Heart right ventricle (tissue), 16 donors: Measurements from ENCODE around the gene LCNL1. TPM values are rescaled to one million over a fixed set of nuclear protein-coding genes. Genes with fewer than 3 reads are reported as not detected.

ENCODE experiments used
- ATAC-seq, 8 donors: fragments of 200-7000 bp; cut with Tn5 transposase; one replicate each; pipeline ENCODE4 v1.9.1; 2020; ENCODE audit warnings: mild to moderate bottlenecking in 8 of 8, moderate library complexity in 8 of 8, moderate number of reproducible peaks in 1 of 8
- DNase-seq, 2 donors: peaks; one replicate each; pipeline ENCODE4 v3.0.0-alpha.2; 2020
- H3K27ac ChIP-seq, 10 donors: fragments of 200-600 bp; sonication (generic) in 2 of 10; one replicate each; pipeline versions ENCODE4 v1.5.0 to v1.8.0; 2020 to 2022; ENCODE audit warnings: mild to moderate bottlenecking in 3 of 10
- H3K27me3 ChIP-seq, 7 donors: fragments of 200-600 bp; one replicate each; pipeline ENCODE4 v1.8.0; 2021 to 2022; ENCODE audit warnings: mild to moderate bottlenecking in 2 of 7
- H3K36me3 ChIP-seq, 9 donors: fragments of 200-600 bp; sonication (generic) in 1 of 9; one replicate each; pipeline versions ENCODE4 v1.5.0 to v1.8.0; 2020 to 2022; ENCODE audit warnings: mild to moderate bottlenecking in 2 of 9
- H3K4me1 ChIP-seq, 9 donors: fragments of 200-600 bp; sonication (generic) in 1 of 9; one replicate each; pipeline versions ENCODE4 v1.5.0 to v1.8.0; 2020 to 2022; ENCODE audit warnings: mild to moderate bottlenecking in 4 of 9
- H3K4me3 ChIP-seq, 10 donors: fragments of 200-600 bp; sonication (generic) in 2 of 10; one replicate each; pipeline versions ENCODE4 v1.5.0 to v1.8.0; 2020 to 2022; ENCODE audit warnings: mild to moderate bottlenecking in 7 of 10, moderate library complexity in 2 of 10
- H3K9me3 ChIP-seq, 11 donors: fragments of 200-600 bp in 10 of 11; sonication (generic) in 2 of 11; one replicate each; pipeline versions ENCODE4 v1.5.0 to v1.8.0; 2013 to 2022; ENCODE audit warnings: mild to moderate bottlenecking in 2 of 11, control low read depth in 1 of 11, moderate library complexity in 1 of 11
- WGBS, 2 donors: extraction: QIAGEN DNeasy Blood & Tissue Kit; methylation state at CpG; one replicate each; pipeline ENCODE4 v1.1.7; 2013; ENCODE audit warnings: inconsistent platforms in 1 of 2; 5-methylcytosine and 5-hydroxymethylcytosine counted together
- intact Hi-C, 10 donors: fragments of 100-400 bp; cut with DNase I; formaldehyde crosslinking; loops; one replicate each; pipeline versions ENCODE4 v1.11.1 to v1.14.2; 2022
- polyA plus RNA-seq, 2 donors: library from polyadenylated mRNA; stranded (reverse); fragments of 200-250 nt; gene quantifications; one replicate each; pipeline ENCODE4 v1.2.3, GENCODE V29; 2013
- total RNA-seq, 10 donors: library from RNA; stranded (reverse); fragmentation: NEBNext Ultra II Directional in 3 of 10; extraction: Animal tissue kit (Norgen Biotek cat#: 25700) in 3 of 10; gene quantifications; one replicate each; pipeline versions ENCODE4 v1.2.1 to v1.2.4, GENCODE V29; 2021 to 2023
- TF ChIP-seq, protein P1 (sequence below), 9 donors: fragments of 200-600 bp; sonication (generic) in 2 of 9; IDR thresholded peaks; one replicate each; pipeline versions ENCODE4 v1.5.0 to v1.8.0; 2021 to 2022; ENCODE audit warnings: antibody characterized with exemption in 9 of 9, mild to moderate bottlenecking in 5 of 9, moderate library complexity in 1 of 9
- donor health status: Arrhythmogenic right ventricular cardiomyopathy.
- donor health status: ischemic (EF 13 %, LVEDD 7.1; RV severe dilation, severe dysfunction).
- donor health status: healthy with polysubstance abuse.
- donor health status: DM: no; HTN: yes; CAD: no.
- donor health status: DM: no; HTN: no; CAD: no.
- donor health status: ischemic (EF 25% LVEDD 6.9; RV normal size, moderate dysfunction).
- donor health status: ischemic (EF 25% LVEDD 5.7; RV mildly dilated, moderate dysfunction).
- donor health status: healthy.
- donor health status: DM: yes; HTN: yes; CAD: no.
- donor health status: Ischemic cardiomyopathy.
- donor health status: ischemic (EF 35%, LVEDD 5.7; RV mildly dilated, moderate dysfunction).
- donor health status: nonischemic (EF 11% LVEDD 7.7; RV severe dilation, severe dysfunction).
- donor health status: DM: yes; HTN: yes; CAD: no.
- donor health status: PGD.
- donor health status: ischemic (EF 29% LVEDD 5.4; RV normal size, mild dysfunction).
- donor health status: nonischemic (EF 23%, LVEDD 6.1; RV moderate dilation, normal function).

The LCNL1 gene
- total and polyA plus RNA-seq, 12 donors, result 0.10 to 10.9 (median 6.4) TPM

DNA sequence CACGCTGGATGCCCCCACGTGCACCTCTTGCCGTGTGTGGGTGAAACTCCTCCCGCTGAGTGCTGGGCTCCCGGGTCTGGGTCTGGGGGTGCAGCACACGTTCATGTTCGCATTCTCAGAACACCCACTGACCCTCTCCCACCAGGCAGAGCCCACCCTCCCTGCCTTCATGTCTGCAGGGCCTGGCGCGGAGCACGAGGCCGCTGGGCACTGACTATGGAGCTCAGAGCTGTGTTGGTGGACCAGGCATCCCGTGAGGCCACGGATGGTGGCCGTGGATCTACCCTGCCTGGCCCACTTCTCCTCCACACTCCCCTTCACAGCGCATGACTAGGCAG lies 21.9 kb upstream of the LCNL1 start:
- Histone ChIP-seq H3K4me3 (no peak overlapping the region), H3K27ac (peak overlapping the region in 2 of 10 donors; percentile 26 to 47), H3K4me1 (peaks cover 2 to 42% (median 16%) of the 10 kb centered on the region in 9 donors), H3K9me3 (no peaks in the 10 kb centered on the region), H3K36me3 (no peaks in the 10 kb centered on the region), H3K27me3 (no peaks in the 10 kb centered on the region)
- intact Hi-C loops, result no loop called here
- TF ChIP-seq, protein P1, sequence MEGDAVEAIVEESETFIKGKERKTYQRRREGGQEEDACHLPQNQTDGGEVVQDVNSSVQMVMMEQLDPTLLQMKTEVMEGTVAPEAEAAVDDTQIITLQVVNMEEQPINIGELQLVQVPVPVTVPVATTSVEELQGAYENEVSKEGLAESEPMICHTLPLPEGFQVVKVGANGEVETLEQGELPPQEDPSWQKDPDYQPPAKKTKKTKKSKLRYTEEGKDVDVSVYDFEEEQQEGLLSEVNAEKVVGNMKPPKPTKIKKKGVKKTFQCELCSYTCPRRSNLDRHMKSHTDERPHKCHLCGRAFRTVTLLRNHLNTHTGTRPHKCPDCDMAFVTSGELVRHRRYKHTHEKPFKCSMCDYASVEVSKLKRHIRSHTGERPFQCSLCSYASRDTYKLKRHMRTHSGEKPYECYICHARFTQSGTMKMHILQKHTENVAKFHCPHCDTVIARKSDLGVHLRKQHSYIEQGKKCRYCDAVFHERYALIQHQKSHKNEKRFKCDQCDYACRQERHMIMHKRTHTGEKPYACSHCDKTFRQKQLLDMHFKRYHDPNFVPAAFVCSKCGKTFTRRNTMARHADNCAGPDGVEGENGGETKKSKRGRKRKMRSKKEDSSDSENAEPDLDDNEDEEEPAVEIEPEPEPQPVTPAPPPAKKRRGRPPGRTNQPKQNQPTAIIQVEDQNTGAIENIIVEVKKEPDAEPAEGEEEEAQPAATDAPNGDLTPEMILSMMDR (IDR thresholded peaks at IDR 0.05), result no peak
- DNase-seq (no peak), ATAC-seq (peak in 1 of 8 donors; percentile 11)
- WGBS, 2 donors, result 83 to 87% methylated on average over 15 of the region's 15 CpGs

DNA sequence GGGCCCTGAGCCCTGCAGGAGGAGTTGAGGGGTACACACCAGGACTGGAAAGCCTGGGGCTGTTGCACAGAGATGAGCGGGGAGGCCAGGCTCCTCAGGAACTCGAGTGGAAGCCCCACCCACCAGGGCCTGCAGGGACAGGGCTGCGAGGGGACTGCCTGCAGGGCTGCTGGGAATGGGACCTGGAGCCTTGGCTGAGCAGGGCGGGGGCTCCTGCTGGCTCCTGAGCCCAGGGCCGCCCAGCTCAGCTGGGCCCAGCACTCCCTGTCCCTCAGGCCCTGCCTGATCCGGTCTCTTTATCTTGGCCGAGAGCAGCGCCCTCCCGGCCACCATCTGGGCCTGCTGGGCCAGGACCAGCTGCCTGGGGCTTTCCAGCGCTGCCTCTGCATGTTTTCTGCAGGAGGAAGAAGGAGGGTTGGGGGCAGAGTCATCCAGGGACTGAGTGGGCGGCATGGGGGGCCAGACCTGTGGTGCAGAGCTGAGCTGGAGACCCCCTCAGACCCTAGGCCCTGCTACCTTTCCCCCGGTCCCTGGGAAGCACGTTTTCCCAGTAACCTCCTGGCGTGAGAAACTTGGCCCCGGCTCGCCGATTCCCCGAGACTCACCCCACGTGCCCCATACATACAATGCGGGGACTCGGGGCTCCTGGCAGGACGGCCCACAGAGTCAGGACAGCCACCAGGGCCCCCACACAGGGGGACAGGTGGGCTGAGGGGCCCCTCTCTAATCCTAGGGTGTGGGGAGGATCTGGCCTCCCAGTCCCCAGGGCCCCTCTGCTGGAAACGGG lies 21.3 kb upstream of the LCNL1 start:
- Histone ChIP-seq H3K27me3 (no peaks in the 10 kb centered on the region), H3K4me3 (no peak overlapping the region), H3K9me3 (no peaks in the 10 kb centered on the region), H3K4me1 (peaks cover 3 to 48% (median 22%) of the 10 kb centered on the region in 9 donors), H3K27ac (peak overlapping the region in 6 of 10 donors; percentile 19 to 47 (median 30)), H3K36me3 (no peaks in the 10 kb centered on the region)
- 63 to 66% methylated on average over 22 to 23 of the region's 23 CpGs for WGBS, 2 donors
- intact Hi-C loops, result no loop called here
- DNase-seq (peak in 1 of 2 donors; percentile 62), ATAC-seq (peak; percentile 56 to 89 (median 78))
- TF ChIP-seq, protein P1 (IDR thresholded peaks at IDR 0.05), result no peak

DNA sequence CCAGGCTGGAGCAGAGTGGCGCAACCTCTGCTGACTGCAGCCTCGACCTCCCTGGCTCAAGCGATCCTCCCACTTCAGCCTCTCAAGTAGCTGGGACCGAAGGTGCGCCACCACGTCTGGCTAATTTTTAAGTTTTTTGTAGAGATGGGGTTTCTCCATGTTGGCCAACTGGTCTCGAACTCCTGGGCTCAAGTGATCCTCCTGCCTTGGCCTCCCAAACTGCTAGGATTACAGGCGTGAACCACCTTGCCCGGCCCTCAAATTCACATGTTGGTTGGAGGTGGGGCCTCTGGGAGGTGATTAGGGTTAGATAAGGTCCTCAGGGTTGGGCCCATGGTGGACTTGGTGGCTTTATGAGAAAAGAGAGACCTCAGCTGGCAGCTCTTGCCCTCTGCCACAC lies 20.6 kb upstream of the LCNL1 start:
- Histone ChIP-seq H3K4me3 (no peak overlapping the region), H3K36me3 (no peaks in the 10 kb centered on the region), H3K9me3 (no peaks in the 10 kb centered on the region), H3K27me3 (no peaks in the 10 kb centered on the region), H3K27ac (peak overlapping the region in 2 of 10 donors; percentile 19 to 34), H3K4me1 (peaks cover 3 to 48% (median 22%) of the 10 kb centered on the region in 9 donors)
- TF ChIP-seq, protein P1 (IDR thresholded peaks at IDR 0.05), result no peak
- WGBS, 2 donors, result 97% methylated on average over 9 of the region's 9 CpGs
- no peak for DNase-seq
- intact Hi-C loops, result no loop called here
- no peak for ATAC-seq

DNA sequence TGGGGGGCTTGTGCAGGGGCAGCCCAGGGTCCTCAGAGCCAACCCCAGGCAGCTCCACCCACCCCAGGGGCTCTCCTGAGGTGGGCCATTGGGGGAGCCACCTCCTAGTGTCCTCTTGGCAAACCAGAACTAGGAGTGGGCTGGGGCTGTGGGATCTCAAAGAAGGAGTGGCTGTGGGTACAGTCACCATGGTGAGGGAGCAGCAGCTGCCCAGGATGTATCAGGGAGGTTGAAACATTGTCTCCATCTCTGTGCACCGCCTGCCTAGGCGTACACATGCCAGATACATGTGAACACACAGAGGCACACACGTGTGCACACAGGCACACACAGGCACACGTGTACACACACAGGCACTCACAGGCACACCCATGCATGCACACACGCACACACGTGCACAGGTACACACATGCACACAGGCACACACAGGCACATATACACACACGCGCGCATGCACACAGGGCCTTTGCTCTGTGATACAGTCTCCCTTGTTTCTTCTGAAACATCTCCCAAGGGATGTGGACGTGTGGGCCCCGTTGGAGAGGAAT lies 20.0 kb upstream of the LCNL1 start:
- Histone ChIP-seq H3K4me1 (peaks cover 3 to 48% (median 22%) of the 10 kb centered on the region in 9 donors), H3K4me3 (no peak overlapping the region), H3K9me3 (no peaks in the 10 kb centered on the region), H3K36me3 (no peaks in the 10 kb centered on the region), H3K27me3 (no peaks in the 10 kb centered on the region), H3K27ac (no peak overlapping the region)
- DNase-seq (no peak), ATAC-seq (no peak)
- WGBS, 2 donors, result 84 to 86% methylated on average over 11 of the region's 11 CpGs
- intact Hi-C loops, result no loop called here
- TF ChIP-seq, protein P1 (IDR thresholded peaks at IDR 0.05), result no peak
